WTC11 (cell line): ENCODE data around the gene DMKN. TPM values are rescaled to one million over a fixed set of nuclear protein-coding genes. Genes with fewer than 3 reads are reported as not detected.

Experiments
- ATAC-seq: fragments of 200-7000 bp; cut with Tn5 transposase; 2 replicates; pipeline ENCODE4 v1.10.0; 2021; ENCODE audit warnings: mild to moderate bottlenecking, moderate library complexity
- CTCF ChIA-PET: fragments of 300-600 bp; sonication (Branson Sonifier 250); formaldehyde crosslinking; loops from one replicate; lab custom pipeline; 2021; ENCODE audit warnings: antibody characterized with exemption; lab: Charles Lee
- POLR2A ChIA-PET: fragments of 350-600 bp; sonication (Branson Sonifier 250); formaldehyde crosslinking; loops from one replicate; lab custom pipeline; 2021; ENCODE audit warnings: antibody characterized with exemption; lab: Charles Lee
- DNase-seq: peaks from one replicate; pipeline ENCODE4 v3.0.0; 2021; ENCODE audit warnings: low spot score
- H3K27ac Mint-ChIP-seq: 2 replicates; pipeline ENCODE4 v1.8.0; 2021; ENCODE audit warnings: mixed read lengths
- H3K27me3 Mint-ChIP-seq: 2 replicates; pipeline ENCODE4 v1.8.0; 2021; ENCODE audit warnings: low read depth, mild to moderate bottlenecking, moderate library complexity, mixed read lengths
- H3K36me3 Mint-ChIP-seq: 2 replicates; pipeline ENCODE4 v1.8.0; 2021; ENCODE audit warnings: mixed read lengths
- H3K4me1 Mint-ChIP-seq: 2 replicates; pipeline ENCODE4 v1.8.0; 2022; ENCODE audit warnings: mixed read lengths
- H3K4me3 Mint-ChIP-seq: 2 replicates; pipeline ENCODE4 v1.8.0; 2021; ENCODE audit warnings: mild to moderate bottlenecking, moderate library complexity, mixed read lengths
- H3K9me3 Mint-ChIP-seq: 2 replicates; pipeline ENCODE4 v1.8.0; 2021; ENCODE audit warnings: mixed read lengths
- CTCF ChIP-seq: fragments of 200-600 bp; IDR thresholded peaks from 2 replicates; pipeline ENCODE4 v1.8.0; 2022; ENCODE audit warnings: antibody characterized with exemption
- EMX1 ChIP-seq: fragments of 250-450 bp; sonication (Bioruptor Pico); IDR thresholded peaks from 2 replicates; pipeline ENCODE4 v1.8.0; 2021; ENCODE audit warnings: mild to moderate bottlenecking
- ETV6 ChIP-seq: sonication (generic); formaldehyde crosslinking; IDR thresholded peaks from 2 replicates; pipeline ENCODE4 v1.8.1; 2022; ENCODE audit warnings: mild to moderate bottlenecking, missing genetic modification reagents
- FOXP4 ChIP-seq: sonication (generic); formaldehyde crosslinking; IDR thresholded peaks from 2 replicates; pipeline ENCODE4 v1.8.0; 2022; ENCODE audit warnings: mild to moderate bottlenecking, missing genetic modification reagents
- JUN ChIP-seq: sonication (generic); formaldehyde crosslinking; IDR thresholded peaks from 2 replicates; pipeline ENCODE4 v1.8.0; 2023; ENCODE audit warnings: mild to moderate bottlenecking, missing genetic modification reagents
- NR1H2 ChIP-seq: sonication (generic); formaldehyde crosslinking; IDR thresholded peaks from 2 replicates; pipeline ENCODE4 v1.9.0; 2021; ENCODE audit warnings: mild to moderate bottlenecking, moderate library complexity, missing genetic modification reagents
- PRRX2 ChIP-seq: fragments of 250-450 bp; sonication (Bioruptor Pico); IDR thresholded peaks from 2 replicates; pipeline ENCODE4 v1.8.0; 2021; ENCODE audit warnings: mild to moderate bottlenecking
- SMAD4 ChIP-seq: sonication (generic); formaldehyde crosslinking; IDR thresholded peaks from 2 replicates; pipeline ENCODE4 v1.8.0; 2022; ENCODE audit warnings: mild to moderate bottlenecking, missing genetic modification reagents
- STAT6 ChIP-seq: sonication (generic); formaldehyde crosslinking; conservative IDR thresholded peaks from 2 replicates; pipeline ENCODE4 v1.8.1; 2023; ENCODE audit warnings: mild to moderate bottlenecking, low read depth, missing genetic modification reagents, moderate library complexity
- TEAD1 ChIP-seq: sonication (generic); formaldehyde crosslinking; IDR thresholded peaks from 2 replicates; pipeline ENCODE4 v1.8.0; 2022; ENCODE audit warnings: mild to moderate bottlenecking, missing genetic modification reagents
- TEAD4 ChIP-seq: sonication (generic); formaldehyde crosslinking; IDR thresholded peaks from 2 replicates; pipeline ENCODE4 v1.8.0; 2022; ENCODE audit warnings: mild to moderate bottlenecking, missing genetic modification reagents
- TP53 ChIP-seq: sonication (generic); formaldehyde crosslinking; IDR thresholded peaks from 2 replicates; pipeline ENCODE4 v1.8.1; 2023; ENCODE audit warnings: mild to moderate bottlenecking, missing genetic modification reagents
- USF1 ChIP-seq: sonication (generic); formaldehyde crosslinking; IDR thresholded peaks from 2 replicates; pipeline ENCODE4 v1.8.0; 2022; ENCODE audit warnings: mild to moderate bottlenecking, missing genetic modification reagents
- ZBTB43 ChIP-seq: sonication (generic); formaldehyde crosslinking; IDR thresholded peaks from 2 replicates; pipeline ENCODE4 v1.8.1; 2023; ENCODE audit warnings: mild to moderate bottlenecking, missing genetic modification reagents
- ZNF423 ChIP-seq: fragments of 250-450 bp; sonication (Bioruptor Pico); IDR thresholded peaks from 2 replicates; pipeline ENCODE4 v2.1.2; 2022; ENCODE audit warnings: mild to moderate bottlenecking, moderate library complexity
- total RNA-seq: library from RNA; stranded (reverse); gene quantifications from 3 replicates; pipeline ENCODE4 v1.2.3, GENCODE V29; 2021
- TF ChIP-seq, protein P1 (sequence below): fragments of 250-450 bp; sonication (Bioruptor Pico); IDR thresholded peaks from 2 replicates; pipeline ENCODE4 v1.8.0; 2021; ENCODE audit warnings: mild to moderate bottlenecking
- TF ChIP-seq, protein P2 (sequence below): sonication (generic); formaldehyde crosslinking; conservative IDR thresholded peaks from 2 replicates; pipeline ENCODE4 v1.8.1; 2022; ENCODE audit warnings: mild to moderate bottlenecking, missing genetic modification reagents
- TF ChIP-seq, protein P3 (sequence below): sonication (generic); formaldehyde crosslinking; IDR thresholded peaks from 2 replicates; pipeline ENCODE4 v1.8.0; 2022; ENCODE audit warnings: mild to moderate bottlenecking, missing genetic modification reagents
- TF ChIP-seq, protein P4 (sequence below): sonication (generic); formaldehyde crosslinking; IDR thresholded peaks from 2 replicates; pipeline ENCODE4 v1.8.1; 2023; ENCODE audit warnings: mild to moderate bottlenecking, moderate library complexity, missing genetic modification reagents

Gene DMKN
- total RNA-seq, 1 experiment from 2014 or later, result 285 TPM

DNA sequence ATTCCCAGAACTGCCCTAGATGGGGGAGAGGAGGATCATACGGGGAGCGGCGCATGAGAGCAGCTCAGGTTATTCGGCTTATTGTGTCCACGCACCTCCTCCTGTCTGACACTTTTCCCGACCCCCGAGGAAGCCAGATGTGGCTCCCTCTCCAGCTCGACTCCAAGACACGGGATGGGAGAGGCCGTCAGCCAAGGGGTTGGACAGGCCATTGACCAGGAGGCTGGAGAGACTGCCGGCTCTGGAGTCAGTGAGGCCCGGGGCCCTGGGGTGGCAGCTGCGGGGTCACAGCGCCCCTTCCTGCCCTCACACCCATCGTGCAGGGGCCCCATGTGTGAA, 2.9 kb downstream of the DMKN start:
- H3K36me3 Mint-ChIP-seq, result peaks cover 26% of the 10 kb centered on the region
- peaks cover 20% of the 10 kb centered on the region for H3K27me3 Mint-ChIP-seq
- ATAC-seq (peak; percentile 2), DNase-seq (no peak)
- ChIA-PET CTCF (interaction anchor here (0.6 to 4.0 kb wide), 54 partner anchors 8 to 467 kb away, joined by 3 to 62 read pairs (median 5); partner anchors contain the start of genes ATP4A, COX6B1, ETV2 and HAUS5), POLR2A (interaction anchor here (0.6 to 1.2 kb wide), 16 partner anchors 8 to 234 kb away, joined by 3 to 5 read pairs (median 3); partner anchors contain the start of genes COX6B1 and FFAR3)
- TF ChIP-seq NR1H2, result no peak
- no peak for TF ChIP-seq TEAD1 (CRISPR knock-in tag)
- peak; percentile 17; the same call in 1 of the 2 replicates for TF ChIP-seq TP53 (CRISPR knock-in tag)
- TF ChIP-seq CTCF, result peak; percentile 44
- no peak overlapping the region for H3K27ac Mint-ChIP-seq
- no peaks in the 10 kb centered on the region for H3K9me3 Mint-ChIP-seq
- peaks cover 24% of the 10 kb centered on the region for H3K4me1 Mint-ChIP-seq
- peak overlapping the region; percentile 99 for H3K4me3 Mint-ChIP-seq

DNA sequence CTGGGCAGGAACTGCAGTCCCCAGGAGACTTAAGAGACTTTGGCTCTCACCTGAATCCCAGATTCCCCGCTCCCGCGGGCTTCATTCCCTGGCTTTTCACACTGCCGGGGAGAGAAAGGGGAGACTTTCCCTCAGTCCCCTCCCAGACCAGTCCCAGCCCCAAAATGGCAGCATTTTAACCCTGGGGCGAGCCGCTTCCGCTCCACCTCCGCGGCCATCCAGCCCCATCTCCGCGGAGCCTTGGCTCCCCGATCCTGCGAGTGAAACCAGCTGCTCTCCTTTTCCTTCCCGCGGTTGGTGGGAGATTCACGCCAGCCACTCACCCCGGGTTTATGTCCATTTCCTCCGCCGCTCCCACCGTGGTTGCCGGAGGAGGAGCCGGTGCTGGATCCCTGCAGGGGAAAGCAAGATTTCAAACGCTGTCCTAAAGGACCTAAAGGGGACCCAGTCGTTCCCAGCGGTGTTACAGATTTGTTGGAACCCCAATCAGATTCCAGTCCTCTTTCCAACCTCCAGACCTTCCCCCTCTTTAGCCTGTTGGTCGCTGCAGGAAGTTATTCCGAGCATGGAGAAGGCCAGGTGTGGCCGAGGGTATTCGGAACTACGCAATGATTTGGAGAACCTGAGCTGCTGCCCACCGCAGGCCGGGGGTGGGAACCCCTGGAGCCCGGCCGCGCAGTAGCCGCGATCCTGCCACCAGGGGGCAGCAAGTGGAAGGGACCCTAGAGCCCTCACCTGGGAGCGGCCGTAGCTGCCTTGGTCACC, 3.4 kb downstream of the DMKN start:
- H3K36me3 Mint-ChIP-seq, result peaks cover 32% of the 10 kb centered on the region
- H3K4me1 Mint-ChIP-seq, result peaks cover 24% of the 10 kb centered on the region
- ATAC-seq (peak; percentile 85), DNase-seq (peak; percentile 97)
- H3K9me3 Mint-ChIP-seq, result no peaks in the 10 kb centered on the region
- ChIA-PET CTCF (interaction anchor here (0.6 to 4.7 kb wide), 58 partner anchors 8 to 466 kb away, joined by 3 to 62 read pairs (median 5); partner anchors contain the start of genes ATP4A, COX6B1, ETV2 and HAUS5), POLR2A (interaction anchor here (0.6 to 1.2 kb wide), 16 partner anchors 8 to 234 kb away, joined by 3 to 5 read pairs (median 3); partner anchors contain the start of genes COX6B1 and FFAR3)
- peak overlapping the region; percentile 97 for H3K27ac Mint-ChIP-seq
- H3K27me3 Mint-ChIP-seq, result peaks cover 20% of the 10 kb centered on the region
- H3K4me3 Mint-ChIP-seq, result peak overlapping the region; percentile 99
- TF ChIP-seq, protein P1, sequence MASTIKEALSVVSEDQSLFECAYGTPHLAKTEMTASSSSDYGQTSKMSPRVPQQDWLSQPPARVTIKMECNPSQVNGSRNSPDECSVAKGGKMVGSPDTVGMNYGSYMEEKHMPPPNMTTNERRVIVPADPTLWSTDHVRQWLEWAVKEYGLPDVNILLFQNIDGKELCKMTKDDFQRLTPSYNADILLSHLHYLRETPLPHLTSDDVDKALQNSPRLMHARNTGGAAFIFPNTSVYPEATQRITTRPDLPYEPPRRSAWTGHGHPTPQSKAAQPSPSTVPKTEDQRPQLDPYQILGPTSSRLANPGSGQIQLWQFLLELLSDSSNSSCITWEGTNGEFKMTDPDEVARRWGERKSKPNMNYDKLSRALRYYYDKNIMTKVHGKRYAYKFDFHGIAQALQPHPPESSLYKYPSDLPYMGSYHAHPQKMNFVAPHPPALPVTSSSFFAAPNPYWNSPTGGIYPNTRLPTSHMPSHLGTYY (CRISPR knock-in tag), result peak; percentile 12; the same call in 1 of the 2 replicates
- TF ChIP-seq SMAD4 (CRISPR knock-in tag) (0 out of 2 replicates have a peak, but pooled peaks have one; percentile 21), ZBTB43 (CRISPR knock-in tag) (peak; percentile 49; the same call in 1 of the 2 replicates), TP53 (CRISPR knock-in tag) (peak; percentile 40; the same call in 1 of the 2 replicates), TEAD4 (CRISPR knock-in tag) (peak; percentile 88), USF1 (peak; percentile 55), EMX1 (CRISPR knock-in tag) (0 out of 2 replicates have a peak, but pooled peaks have one; percentile 57), ZNF423 (CRISPR knock-in tag) (peak; percentile 69; the same call in 1 of the 2 replicates), JUN (CRISPR knock-in tag) (no peak), STAT6 (CRISPR knock-in tag) (no peak), ETV6 (no peak; the same call in none of the 2 replicates), FOXP4 (CRISPR knock-in tag) (peak; percentile 23; the same call in 1 of the 2 replicates), PRRX2 (CRISPR knock-in tag) (0 out of 2 replicates have a peak, but pooled peaks have one; percentile 34)
- TF ChIP-seq, protein P2, sequence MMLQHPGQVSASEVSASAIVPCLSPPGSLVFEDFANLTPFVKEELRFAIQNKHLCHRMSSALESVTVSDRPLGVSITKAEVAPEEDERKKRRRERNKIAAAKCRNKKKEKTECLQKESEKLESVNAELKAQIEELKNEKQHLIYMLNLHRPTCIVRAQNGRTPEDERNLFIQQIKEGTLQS (CRISPR knock-in tag), result no peak
- TF ChIP-seq, protein P3, sequence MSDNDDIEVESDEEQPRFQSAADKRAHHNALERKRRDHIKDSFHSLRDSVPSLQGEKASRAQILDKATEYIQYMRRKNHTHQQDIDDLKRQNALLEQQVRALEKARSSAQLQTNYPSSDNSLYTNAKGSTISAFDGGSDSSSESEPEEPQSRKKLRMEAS, result peak; percentile 82
- TF ChIP-seq, protein P4, sequence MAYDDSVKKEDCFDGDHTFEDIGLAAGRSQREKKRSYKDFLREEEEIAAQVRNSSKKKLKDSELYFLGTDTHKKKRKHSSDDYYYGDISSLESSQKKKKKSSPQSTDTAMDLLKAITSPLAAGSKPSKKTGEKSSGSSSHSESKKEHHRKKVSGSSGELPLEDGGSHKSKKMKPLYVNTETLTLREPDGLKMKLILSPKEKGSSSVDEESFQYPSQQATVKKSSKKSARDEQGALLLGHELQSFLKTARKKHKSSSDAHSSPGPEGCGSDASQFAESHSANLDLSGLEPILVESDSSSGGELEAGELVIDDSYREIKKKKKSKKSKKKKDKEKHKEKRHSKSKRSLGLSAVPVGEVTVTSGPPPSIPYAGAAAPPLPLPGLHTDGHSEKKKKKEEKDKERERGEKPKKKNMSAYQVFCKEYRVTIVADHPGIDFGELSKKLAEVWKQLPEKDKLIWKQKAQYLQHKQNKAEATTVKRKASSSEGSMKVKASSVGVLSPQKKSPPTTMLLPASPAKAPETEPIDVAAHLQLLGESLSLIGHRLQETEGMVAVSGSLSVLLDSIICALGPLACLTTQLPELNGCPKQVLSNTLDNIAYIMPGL (CRISPR knock-in tag), result peak; percentile 85
